Thyroid gland (tissue), 4 donors: ENCODE measurements around the gene SMURF1.

Source experiments
- POLR2A ChIP-seq, 2 donors: fragments of 450-650 bp; IDR thresholded peaks; one replicate each; pipeline ENCODE4 v1.6.1; 2017; ENCODE audit warnings: antibody characterized with exemption in 2 of 2, mild to moderate bottlenecking in 2 of 2, moderate library complexity in 1 of 2
- TF ChIP-seq, protein P1 (sequence below), 6 experiments: fragments of 200-600 bp in 3 of 6; fragments of 450-650 bp in 3 of 6; sonication (generic) in 3 of 6; IDR thresholded peaks; one replicate each; pipeline ENCODE4 v1.5.1; 2016 to 2019; ENCODE audit warnings: antibody characterized with exemption in 6 of 6, mild to moderate bottlenecking in 2 of 6, inconsistent platforms in 1 of 6, moderate library complexity in 1 of 6

DNA sequence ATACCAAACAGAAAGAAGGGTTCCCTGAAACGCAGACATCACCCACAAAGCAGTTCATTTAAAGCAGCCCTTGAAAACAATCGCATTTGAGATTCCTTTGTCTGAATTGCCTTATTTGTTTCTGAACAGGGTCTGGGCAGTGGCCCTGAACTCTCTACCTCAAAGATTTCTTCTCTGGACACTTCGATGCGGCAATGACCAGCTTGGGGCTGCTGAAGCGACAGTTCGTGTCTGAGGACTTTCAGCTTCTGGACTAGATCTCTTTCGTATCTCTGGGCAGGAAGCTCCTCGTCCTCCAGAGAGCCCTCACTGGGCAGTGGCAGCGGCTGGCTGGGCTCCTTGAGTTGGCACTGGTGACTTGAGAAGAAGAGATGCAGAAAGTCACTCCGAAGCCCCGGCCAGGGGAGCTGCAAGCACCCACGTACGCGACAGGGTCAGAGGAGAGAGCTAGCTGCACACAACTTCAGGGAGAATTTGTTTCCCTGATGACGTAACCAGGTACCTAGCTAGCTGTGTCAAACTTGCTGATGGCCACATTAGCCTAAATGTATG lies 96.3 kb downstream of the SMURF1 start:
- TF ChIP-seq, protein P1, sequence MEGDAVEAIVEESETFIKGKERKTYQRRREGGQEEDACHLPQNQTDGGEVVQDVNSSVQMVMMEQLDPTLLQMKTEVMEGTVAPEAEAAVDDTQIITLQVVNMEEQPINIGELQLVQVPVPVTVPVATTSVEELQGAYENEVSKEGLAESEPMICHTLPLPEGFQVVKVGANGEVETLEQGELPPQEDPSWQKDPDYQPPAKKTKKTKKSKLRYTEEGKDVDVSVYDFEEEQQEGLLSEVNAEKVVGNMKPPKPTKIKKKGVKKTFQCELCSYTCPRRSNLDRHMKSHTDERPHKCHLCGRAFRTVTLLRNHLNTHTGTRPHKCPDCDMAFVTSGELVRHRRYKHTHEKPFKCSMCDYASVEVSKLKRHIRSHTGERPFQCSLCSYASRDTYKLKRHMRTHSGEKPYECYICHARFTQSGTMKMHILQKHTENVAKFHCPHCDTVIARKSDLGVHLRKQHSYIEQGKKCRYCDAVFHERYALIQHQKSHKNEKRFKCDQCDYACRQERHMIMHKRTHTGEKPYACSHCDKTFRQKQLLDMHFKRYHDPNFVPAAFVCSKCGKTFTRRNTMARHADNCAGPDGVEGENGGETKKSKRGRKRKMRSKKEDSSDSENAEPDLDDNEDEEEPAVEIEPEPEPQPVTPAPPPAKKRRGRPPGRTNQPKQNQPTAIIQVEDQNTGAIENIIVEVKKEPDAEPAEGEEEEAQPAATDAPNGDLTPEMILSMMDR (IDR thresholded peaks at IDR 0.05), result no peak
- no peak for TF ChIP-seq POLR2A (IDR thresholded peaks at IDR 0.05)
